Fibroblast of lung (primary cell): Measurements from ENCODE around the gene CDK1. TPM values are rescaled to one million over a fixed set of nuclear protein-coding genes. Genes with fewer than 3 reads are reported as not detected.
"Not testable (repeated sequence)": the region's sequence is repeated elsewhere in the genome, so short reads cannot be mapped to it uniquely, and the experiment has no call there.

Experiments
- DNase-seq, 2 donors: peaks; one replicate each; pipeline versions ENCODE4 v3.0.0 to v3.0.0-alpha.2; 2010; ENCODE audit warnings: low read depth in 2 of 2
- H2AFZ ChIP-seq: 2 replicates; pipeline ENCODE4 v1.5.1; 2012; ENCODE audit warnings: low read length, control low read depth, inconsistent platforms
- H3K27ac ChIP-seq: 2 replicates; pipeline ENCODE4 v1.5.1; 2011; ENCODE audit warnings: low read length, control low read depth; ENCODE audit not compliant: insufficient read depth
- H3K27me3 ChIP-seq: 2 replicates; pipeline ENCODE4 v1.5.1; 2011; ENCODE audit warnings: mild to moderate bottlenecking, low read length; ENCODE audit not compliant: control insufficient read depth, insufficient read depth
- H3K36me3 ChIP-seq: 2 replicates; pipeline ENCODE4 v1.5.1; 2011; ENCODE audit warnings: low read length; ENCODE audit not compliant: control insufficient read depth, insufficient read depth
- H3K4me1 ChIP-seq: 2 replicates; pipeline ENCODE4 v1.5.1; 2011; ENCODE audit warnings: low read length; ENCODE audit not compliant: control insufficient read depth, insufficient read depth; ENCODE audit errors: extremely low read depth
- H3K4me2 ChIP-seq: 2 replicates; pipeline ENCODE4 v1.5.1; 2011; ENCODE audit warnings: low read length, control low read depth; ENCODE audit not compliant: insufficient read depth; ENCODE audit errors: extremely low read depth
- H3K4me3 ChIP-seq, 4 experiments: fragments of 200-600 bp in 1 of 4; sonication (generic) in 1 of 4; replicated peaks in 1 of 4; 2 replicates each; pipeline ENCODE4 v1.5.1; 2011 to 2016; ENCODE audit warnings: low read length in 4 of 4, low read depth in 3 of 4, mild to moderate bottlenecking in 3 of 4, control low read depth in 2 of 4, inconsistent platforms in 1 of 4, mixed read lengths in 1 of 4; ENCODE audit not compliant: insufficient read depth in 1 of 4; ENCODE audit errors: control extremely low read depth in 1 of 4
- H3K79me2 ChIP-seq: 2 replicates; pipeline ENCODE4 v1.5.1; 2012; ENCODE audit warnings: mild to moderate bottlenecking, low read length, inconsistent platforms; ENCODE audit not compliant: control insufficient read depth, insufficient read depth
- H3K9ac ChIP-seq: 2 replicates; pipeline ENCODE4 v1.5.1; 2011; ENCODE audit warnings: mild to moderate bottlenecking, low read length, control low read depth; ENCODE audit not compliant: insufficient read depth
- H3K9me3 ChIP-seq: 2 replicates; pipeline ENCODE4 v1.5.1; 2012; ENCODE audit warnings: low read depth, low read length; ENCODE audit not compliant: control insufficient read depth, insufficient read depth
- H4K20me1 ChIP-seq: 2 replicates; pipeline ENCODE4 v1.5.1; 2011; ENCODE audit warnings: low read length; ENCODE audit not compliant: control insufficient read depth, insufficient read depth; ENCODE audit errors: extremely low read depth
- EZH2 ChIP-seq: IDR thresholded peaks from 2 replicates; pipeline ENCODE4 v1.5.1; 2012; ENCODE audit warnings: low read length, control low read depth, mild to moderate bottlenecking; ENCODE audit errors: missing control alignments
- polyA plus RNA-seq, 2 donors: library from polyadenylated mRNA; depleted of rRNA in 1 of 2; stranded (reverse) in 1 of 2; unstranded in 1 of 2; fragments of >200 nt; gene quantifications; 2 replicates each; pipeline ENCODE4 v1.2.1, GENCODE V29; 2011 to 2012; ENCODE audit warnings: missing spikeins in 1 of 2
- total RNA-seq: library from RNA; depleted of rRNA; stranded (reverse); fragments of >200 nt; gene quantifications from 2 replicates; pipeline ENCODE4 v1.2.1, GENCODE V29; 2014
- TF ChIP-seq, protein P1 (sequence below), 2 donors: IDR thresholded peaks in 1 of 2; conservative IDR thresholded peaks in 1 of 2; 1 replicate in 1 of 2; 2 replicates in 1 of 2; pipeline ENCODE4 v1.5.1; 2011 to 2012; ENCODE audit warnings: low read length in 2 of 2, control low read depth in 1 of 2, inconsistent platforms in 1 of 2, low read depth in 1 of 2, mild to moderate bottlenecking in 1 of 2

The CDK1 gene
- total and polyA plus RNA-seq, 2 donors (not counting 1 experiment from before 2014, with no cell fraction given): 13.9 to 14.8 TPM

DNA sequence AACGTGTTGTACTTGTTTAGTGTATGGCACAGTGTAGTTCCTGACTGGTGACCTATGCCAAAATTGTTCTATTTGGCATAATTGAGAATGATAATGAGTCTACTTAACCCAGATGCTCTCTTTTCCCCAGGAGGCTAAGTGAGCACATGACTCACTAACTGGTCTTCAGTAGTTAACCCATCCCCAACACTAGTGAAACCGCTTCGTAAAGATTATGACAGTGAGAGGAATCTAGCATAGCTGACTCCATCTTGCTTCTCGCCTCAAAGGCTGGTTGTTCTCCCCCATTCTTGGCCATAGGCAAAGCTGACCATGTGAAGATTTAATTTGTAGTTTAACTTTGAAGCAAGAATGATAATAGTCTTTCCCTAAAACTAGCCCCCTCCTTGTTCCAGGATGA is 47.2 kb downstream of the CDK1 start:
- H3K36me3 ChIP-seq: no peaks in the 10 kb centered on the region
- H3K9ac ChIP-seq: no peak overlapping the region
- no peaks in the 10 kb centered on the region for H3K79me2 ChIP-seq
- DNase-seq: no peak
- H3K27ac ChIP-seq: no peak overlapping the region
- H3K4me1 ChIP-seq: peaks cover 7% of the 10 kb centered on the region
- no peaks in the 10 kb centered on the region for H3K27me3 ChIP-seq
- no peak overlapping the region for H3K4me3 ChIP-seq
- no peak overlapping the region for H3K4me2 ChIP-seq
- no peak for TF ChIP-seq EZH2
- TF ChIP-seq, protein P1, sequence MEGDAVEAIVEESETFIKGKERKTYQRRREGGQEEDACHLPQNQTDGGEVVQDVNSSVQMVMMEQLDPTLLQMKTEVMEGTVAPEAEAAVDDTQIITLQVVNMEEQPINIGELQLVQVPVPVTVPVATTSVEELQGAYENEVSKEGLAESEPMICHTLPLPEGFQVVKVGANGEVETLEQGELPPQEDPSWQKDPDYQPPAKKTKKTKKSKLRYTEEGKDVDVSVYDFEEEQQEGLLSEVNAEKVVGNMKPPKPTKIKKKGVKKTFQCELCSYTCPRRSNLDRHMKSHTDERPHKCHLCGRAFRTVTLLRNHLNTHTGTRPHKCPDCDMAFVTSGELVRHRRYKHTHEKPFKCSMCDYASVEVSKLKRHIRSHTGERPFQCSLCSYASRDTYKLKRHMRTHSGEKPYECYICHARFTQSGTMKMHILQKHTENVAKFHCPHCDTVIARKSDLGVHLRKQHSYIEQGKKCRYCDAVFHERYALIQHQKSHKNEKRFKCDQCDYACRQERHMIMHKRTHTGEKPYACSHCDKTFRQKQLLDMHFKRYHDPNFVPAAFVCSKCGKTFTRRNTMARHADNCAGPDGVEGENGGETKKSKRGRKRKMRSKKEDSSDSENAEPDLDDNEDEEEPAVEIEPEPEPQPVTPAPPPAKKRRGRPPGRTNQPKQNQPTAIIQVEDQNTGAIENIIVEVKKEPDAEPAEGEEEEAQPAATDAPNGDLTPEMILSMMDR (conservative IDR thresholded peaks at IDR 0.05 in 1 of 2, IDR thresholded peaks at IDR 0.05 in 1 of 2; ENCODE audit: low read depth in 1 of 2, low read length in 2 of 2): no peak
- H3K9me3 ChIP-seq: no peaks in the 10 kb centered on the region
- H2AFZ ChIP-seq: no peak overlapping the region
- H4K20me1 ChIP-seq: no peaks in the 10 kb centered on the region

DNA sequence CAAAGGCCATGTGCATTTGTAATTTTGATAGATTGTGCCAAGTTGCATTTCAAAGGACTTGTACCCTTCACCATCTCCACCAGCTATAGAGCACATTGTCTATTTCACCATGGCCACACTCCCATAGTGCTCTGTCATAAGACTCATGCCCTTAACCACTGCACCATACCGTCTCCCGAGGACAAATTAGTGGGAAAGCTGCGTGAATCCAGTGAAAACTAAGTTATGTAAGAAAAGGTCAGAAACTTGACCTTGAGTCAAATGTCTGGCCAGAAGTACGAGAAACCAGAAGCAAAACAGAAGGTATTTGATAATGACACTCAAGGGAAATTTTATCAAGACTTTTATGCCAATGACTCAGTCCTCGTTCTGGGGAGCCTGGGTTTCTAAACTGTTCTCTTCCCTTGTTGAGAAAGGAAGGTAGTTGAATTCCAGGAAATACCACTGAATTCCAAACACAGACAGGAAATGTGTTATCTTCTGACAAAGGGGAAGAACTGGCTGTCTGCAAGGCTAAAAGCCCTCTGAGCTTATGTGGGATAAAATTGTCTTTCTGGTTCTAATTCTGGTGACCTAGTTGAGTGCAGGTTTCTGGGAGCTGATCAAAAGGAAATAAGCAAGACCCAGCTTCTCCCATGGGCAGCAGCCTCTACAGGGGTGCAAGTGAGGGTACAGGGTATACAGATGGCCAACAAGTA is 49.7 kb downstream of the CDK1 start:
- Histone ChIP-seq H3K4me1 (peaks cover 3% of the 10 kb centered on the region), H3K27ac (no peak overlapping the region), H3K27me3 (no peaks in the 10 kb centered on the region), H3K9ac (no peak overlapping the region), H3K79me2 (no peaks in the 10 kb centered on the region), H2AFZ (no peak overlapping the region), H3K9me3 (no peaks in the 10 kb centered on the region), H3K36me3 (no peaks in the 10 kb centered on the region), H4K20me1 (no peaks in the 10 kb centered on the region), H3K4me3 (no peak overlapping the region), H3K4me2 (no peak overlapping the region)
- DNase-seq: peak in 1 of 2 donors; percentile 94
- TF ChIP-seq, protein P1 (conservative IDR thresholded peaks at IDR 0.05 in 1 of 2, IDR thresholded peaks at IDR 0.05 in 1 of 2; ENCODE audit: low read depth in 1 of 2, low read length in 2 of 2): no peak
- no peak for TF ChIP-seq EZH2

DNA sequence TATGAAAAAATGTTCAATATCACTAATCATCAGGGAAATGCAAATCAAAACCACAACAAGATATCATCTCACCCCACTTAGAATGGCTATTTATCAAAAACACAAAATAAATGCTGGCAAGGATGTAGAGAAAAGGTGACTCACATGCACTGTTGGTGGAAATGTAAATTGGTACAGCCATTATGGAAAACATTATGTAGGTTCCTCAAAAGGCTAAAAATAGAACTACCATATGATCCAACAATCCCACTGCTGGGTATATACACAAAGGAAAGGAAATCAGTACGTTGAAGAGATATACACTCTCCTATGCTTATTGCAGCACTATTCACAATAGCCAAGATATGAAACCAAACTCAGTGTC is 50.2 kb downstream of the CDK1 start:
- DNase-seq: peak in 1 of 2 donors; percentile 81
- no peak overlapping the region for H3K27ac ChIP-seq
- no peaks in the 10 kb centered on the region for H3K79me2 ChIP-seq
- no peaks in the 10 kb centered on the region for H3K36me3 ChIP-seq
- TF ChIP-seq, protein P1 (conservative IDR thresholded peaks at IDR 0.05 in 1 of 2, IDR thresholded peaks at IDR 0.05 in 1 of 2; ENCODE audit: low read depth in 1 of 2, low read length in 2 of 2): no peak
- no peak for TF ChIP-seq EZH2
- no peak overlapping the region for H3K9ac ChIP-seq
- H3K27me3 ChIP-seq: no peaks in the 10 kb centered on the region
- H3K4me2 ChIP-seq: no peak overlapping the region
- H4K20me1 ChIP-seq: no peaks in the 10 kb centered on the region
- H3K4me1 ChIP-seq: peaks cover 3% of the 10 kb centered on the region
- no peak overlapping the region for H3K4me3 ChIP-seq
- H3K9me3 ChIP-seq: no peaks in the 10 kb centered on the region
- H2AFZ ChIP-seq: no peak overlapping the region

DNA sequence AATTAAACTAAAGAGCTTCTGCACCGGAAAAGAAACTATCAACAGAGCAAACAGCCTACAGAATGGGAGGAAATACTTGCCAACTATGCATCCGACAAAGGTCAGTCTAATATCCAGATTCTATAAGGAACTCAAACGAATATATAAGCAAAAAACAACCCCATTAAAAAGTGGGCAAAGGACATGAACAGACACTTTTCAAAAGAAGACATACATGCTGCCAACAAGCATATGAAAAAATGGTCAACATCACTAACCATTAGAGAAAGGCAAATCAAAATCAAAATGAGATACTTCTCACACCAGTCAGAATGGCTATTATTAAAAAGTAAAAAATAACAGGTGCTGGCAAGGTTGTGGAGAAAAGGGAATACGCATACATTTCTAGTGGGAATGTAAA is 53.9 kb downstream of the CDK1 start:
- not testable (repeated sequence) for H3K27me3 ChIP-seq, H3K9me3 ChIP-seq, DNase-seq, H3K4me2 ChIP-seq, H3K27ac ChIP-seq, H3K4me3 ChIP-seq, H3K9ac ChIP-seq, H3K79me2 ChIP-seq, H2AFZ ChIP-seq, H4K20me1 ChIP-seq, H3K36me3 ChIP-seq, H3K4me1 ChIP-seq
